H9 (cell line): ENCODE data around the gene NAA16. TPM values are rescaled to one million over a fixed set of nuclear protein-coding genes. Genes with fewer than 3 reads are reported as not detected.

Experiments used
- DNase-seq: peaks from one replicate; pipeline ENCODE4 v3.0.0-alpha.2; 2017
- H2AFZ ChIP-seq: one replicate; pipeline ENCODE4 v1.6.1; 2013; ENCODE audit warnings: mild to moderate bottlenecking, low read length, control low read depth, moderate library complexity
- H2AK5ac ChIP-seq: 2 replicates; pipeline ENCODE4 v1.6.1; 2013; ENCODE audit warnings: low read length, control low read depth, mixed read lengths; ENCODE audit not compliant: insufficient read length
- H2BK120ac ChIP-seq: one replicate; pipeline ENCODE4 v1.6.1; 2013; ENCODE audit warnings: low read depth, mild to moderate bottlenecking, low read length, control low read depth, inconsistent platforms; ENCODE audit not compliant: poor library complexity, severe bottlenecking
- H2BK12ac ChIP-seq: 2 replicates; pipeline ENCODE4 v1.6.1; 2013; ENCODE audit warnings: low read length, control low read depth, mixed read lengths, low read depth; ENCODE audit not compliant: insufficient read length
- H2BK15ac ChIP-seq: 2 replicates; pipeline ENCODE4 v1.6.1; 2013; ENCODE audit warnings: low read depth, low read length, control low read depth
- H2BK20ac ChIP-seq: one replicate; pipeline ENCODE4 v1.6.1; 2013; ENCODE audit warnings: low read depth, mild to moderate bottlenecking, low read length, control low read depth, inconsistent platforms; ENCODE audit not compliant: poor library complexity, severe bottlenecking
- H2BK5ac ChIP-seq: 2 replicates; pipeline ENCODE4 v1.6.1; 2013; ENCODE audit warnings: low read length, control low read depth, mixed read lengths; ENCODE audit not compliant: insufficient read length
- H3K14ac ChIP-seq: 2 replicates; pipeline ENCODE4 v1.6.1; 2013; ENCODE audit warnings: low read length, control low read depth; ENCODE audit not compliant: insufficient read depth
- H3K18ac ChIP-seq: 2 replicates; pipeline ENCODE4 v1.6.1; 2013; ENCODE audit warnings: low read depth, mild to moderate bottlenecking, mixed read lengths, low read length, control low read depth; ENCODE audit not compliant: insufficient read length
- H3K23ac ChIP-seq: 2 replicates; pipeline ENCODE4 v1.6.1; 2013; ENCODE audit warnings: low read length, control low read depth, mixed read lengths, low read depth; ENCODE audit not compliant: insufficient read length
- H3K23me2 ChIP-seq: 2 replicates; pipeline ENCODE4 v1.6.1; 2013; ENCODE audit warnings: low read depth, mild to moderate bottlenecking, mixed read lengths, low read length, control low read depth; ENCODE audit not compliant: insufficient read length, poor library complexity, severe bottlenecking
- H3K27ac ChIP-seq: 2 replicates; pipeline ENCODE4 v1.5.1; 2013; ENCODE audit warnings: low read length, control low read depth, mixed read lengths, low read depth; ENCODE audit not compliant: insufficient read length
- H3K27me3 ChIP-seq: 2 replicates; pipeline ENCODE4 v1.6.1; 2013; ENCODE audit warnings: low read length, control low read depth, inconsistent platforms; ENCODE audit not compliant: insufficient read depth
- H3K4ac ChIP-seq: 2 replicates; pipeline ENCODE4 v1.6.1; 2013; ENCODE audit warnings: low read depth, mild to moderate bottlenecking, control low read depth, inconsistent platforms, low read length, moderate library complexity
- H3K4me1 ChIP-seq: 2 replicates; pipeline ENCODE4 v1.6.1; 2013; ENCODE audit warnings: low read length, control low read depth, inconsistent platforms; ENCODE audit not compliant: insufficient read depth
- H3K4me2 ChIP-seq: 2 replicates; pipeline ENCODE4 v1.6.1; 2013; ENCODE audit warnings: low read length, control low read depth, mixed read lengths; ENCODE audit not compliant: insufficient read length, insufficient read depth
- H3K56ac ChIP-seq: 2 replicates; pipeline ENCODE4 v1.6.1; 2013; ENCODE audit warnings: low read depth, mild to moderate bottlenecking, mixed read lengths, low read length, control low read depth; ENCODE audit not compliant: insufficient read length
- H3K79me1 ChIP-seq: 2 replicates; pipeline ENCODE4 v1.6.1; 2013; ENCODE audit warnings: low read depth, mild to moderate bottlenecking, moderate library complexity, low read length, control low read depth, inconsistent platforms; ENCODE audit not compliant: insufficient read depth, poor library complexity, severe bottlenecking
- H3K79me2 ChIP-seq: 2 replicates; pipeline ENCODE4 v1.6.1; 2013; ENCODE audit warnings: low read length, control low read depth, inconsistent platforms; ENCODE audit not compliant: insufficient read depth
- H3K9ac ChIP-seq: 2 replicates; pipeline ENCODE4 v1.6.1; 2013; ENCODE audit warnings: low read length, control low read depth, mixed read lengths; ENCODE audit not compliant: insufficient read length; ENCODE audit errors: extremely low read depth
- H3K9me3 ChIP-seq: one replicate; pipeline ENCODE4 v1.6.1; 2013; ENCODE audit warnings: low read depth, low read length, inconsistent platforms; ENCODE audit not compliant: control insufficient read depth
- H3T11ph ChIP-seq: one replicate; pipeline ENCODE4 v1.6.1; 2013; ENCODE audit warnings: mild to moderate bottlenecking, low read length, control low read depth, inconsistent platforms
- H4K20me1 ChIP-seq: one replicate; pipeline ENCODE4 v1.6.1; 2013; ENCODE audit not compliant: control insufficient read depth, insufficient read length, insufficient read depth
- H4K5ac ChIP-seq: 2 replicates; pipeline ENCODE4 v1.6.1; 2013; ENCODE audit warnings: low read depth, mild to moderate bottlenecking, mixed read lengths, low read length, control low read depth; ENCODE audit not compliant: insufficient read length
- H4K8ac ChIP-seq: replicated peaks from 2 replicates; pipeline ENCODE4 v1.6.1; 2013; ENCODE audit warnings: low read length, control low read depth, mixed read lengths, low read depth; ENCODE audit not compliant: insufficient read length
- H4K91ac ChIP-seq: 2 replicates; pipeline ENCODE4 v1.6.1; 2013; ENCODE audit warnings: low read depth, mild to moderate bottlenecking, moderate library complexity, mixed read lengths, low read length, control low read depth; ENCODE audit not compliant: insufficient read length
- H3K27ac Mint-ChIP-seq, 3 experiments: 2 replicates in 2 of 3; 3 replicates in 1 of 3; pipeline ENCODE4 v1.8.0; 2020 to 2021; ENCODE audit warnings: mixed read lengths in 3 of 3, mild to moderate bottlenecking in 1 of 3, moderate library complexity in 1 of 3
- H3K27me3 Mint-ChIP-seq: 2 replicates; pipeline ENCODE4 v1.8.0; 2021; ENCODE audit warnings: low read depth, mild to moderate bottlenecking, moderate library complexity, mixed read lengths
- H3K36me3 Mint-ChIP-seq, 3 experiments: 2 replicates in 2 of 3; 3 replicates in 1 of 3; pipeline ENCODE4 v1.8.0; 2020 to 2021; ENCODE audit warnings: low read depth in 3 of 3, mixed read lengths in 3 of 3; ENCODE audit not compliant: insufficient read depth in 1 of 3
- H3K4me1 Mint-ChIP-seq, 2 experiments: 2 replicates each; pipeline ENCODE4 v1.8.0; 2020; ENCODE audit warnings: mixed read lengths in 2 of 2
- H3K4me3 Mint-ChIP-seq, 2 experiments: 2 replicates in 1 of 2; 3 replicates in 1 of 2; pipeline ENCODE4 v1.8.0; 2020 to 2021; ENCODE audit warnings: mild to moderate bottlenecking in 2 of 2, mixed read lengths in 2 of 2, moderate library complexity in 1 of 2
- H3K9me3 Mint-ChIP-seq, 2 experiments: 2 replicates in 1 of 2; 3 replicates in 1 of 2; pipeline ENCODE4 v1.8.0; 2020; ENCODE audit warnings: mild to moderate bottlenecking in 2 of 2, mixed read lengths in 2 of 2, moderate library complexity in 1 of 2
- total RNA-seq: library from RNA; stranded (reverse); gene quantifications from 2 replicates; pipeline ENCODE4 v1.2.1, GENCODE V29; 2021
- TF ChIP-seq, protein P1 (sequence below): fragments of 200-600 bp; sonication (generic); conservative IDR thresholded peaks from 3 replicates; pipeline ENCODE4 v1.8.0; 2021; ENCODE audit warnings: antibody characterized with exemption, mild to moderate bottlenecking

NAA16 gene
- total RNA-seq, 1 experiment from 2014 or later, result 37.7 TPM

- Histone ChIP-seq H4K8ac (no peak overlapping the region), H3K56ac (no peak overlapping the region), H2BK20ac (no peak overlapping the region), H2BK5ac (no peak overlapping the region), H3K4ac (no peak overlapping the region), H3K23ac (no peak overlapping the region), H2BK15ac (no peak overlapping the region), H3K79me1 (no peaks in the 10 kb centered on the region), H3K9ac (no peak overlapping the region), H3K27ac (no peak overlapping the region), H3K14ac (no peak overlapping the region), H3K23me2 (no peaks in the 10 kb centered on the region), H4K91ac (no peak overlapping the region), H3K4me1 (no peaks in the 10 kb centered on the region), H3K27me3 (no peaks in the 10 kb centered on the region), H3K18ac (no peak overlapping the region), H2AK5ac (no peak overlapping the region), H4K20me1 (no peaks in the 10 kb centered on the region), H3T11ph (no peak overlapping the region), H4K5ac (no peak overlapping the region), H2AFZ (no peak overlapping the region), H2BK12ac (no peak overlapping the region), H3K4me2 (no peak overlapping the region), H3K79me2 (no peaks in the 10 kb centered on the region), H3K9me3 (no peaks in the 10 kb centered on the region), H2BK120ac (no peak overlapping the region)
- Mint-ChIP-seq H3K4me1 (peaks cover 0 to 2% of the 10 kb centered on the region in 2 experiments; a peak in 1 of 4 replicates), H3K27me3 (no peaks in the 10 kb centered on the region), H3K9me3 (no peaks in the 10 kb centered on the region), H3K27ac (no peak overlapping the region), H3K4me3 (no peak overlapping the region), H3K36me3 (no peaks in the 10 kb centered on the region)
- no peak for DNase-seq
- TF ChIP-seq, protein P1, sequence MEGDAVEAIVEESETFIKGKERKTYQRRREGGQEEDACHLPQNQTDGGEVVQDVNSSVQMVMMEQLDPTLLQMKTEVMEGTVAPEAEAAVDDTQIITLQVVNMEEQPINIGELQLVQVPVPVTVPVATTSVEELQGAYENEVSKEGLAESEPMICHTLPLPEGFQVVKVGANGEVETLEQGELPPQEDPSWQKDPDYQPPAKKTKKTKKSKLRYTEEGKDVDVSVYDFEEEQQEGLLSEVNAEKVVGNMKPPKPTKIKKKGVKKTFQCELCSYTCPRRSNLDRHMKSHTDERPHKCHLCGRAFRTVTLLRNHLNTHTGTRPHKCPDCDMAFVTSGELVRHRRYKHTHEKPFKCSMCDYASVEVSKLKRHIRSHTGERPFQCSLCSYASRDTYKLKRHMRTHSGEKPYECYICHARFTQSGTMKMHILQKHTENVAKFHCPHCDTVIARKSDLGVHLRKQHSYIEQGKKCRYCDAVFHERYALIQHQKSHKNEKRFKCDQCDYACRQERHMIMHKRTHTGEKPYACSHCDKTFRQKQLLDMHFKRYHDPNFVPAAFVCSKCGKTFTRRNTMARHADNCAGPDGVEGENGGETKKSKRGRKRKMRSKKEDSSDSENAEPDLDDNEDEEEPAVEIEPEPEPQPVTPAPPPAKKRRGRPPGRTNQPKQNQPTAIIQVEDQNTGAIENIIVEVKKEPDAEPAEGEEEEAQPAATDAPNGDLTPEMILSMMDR, result no peak
These were observed 97.1 kb downstream of the NAA16 start for GRCh38 chr13:41408121-41408520.
